GM18526 (cell line): Measurements from ENCODE around the gene PLA2G4C.

Experiments
- POLR2A ChIP-seq: IDR thresholded peaks from 3 replicates; pipeline ENCODE4 v1.6.1; 2011; ENCODE audit not compliant: insufficient read length; ENCODE audit errors: extremely low read depth

The PLA2G4C gene

GRCh38 chr19:48120505-48120904 is 9.9 kb upstream of the PLA2G4C start:
- TF ChIP-seq POLR2A = no peak

GRCh38 chr19:48118131-48118517 is 7.5 kb upstream of the PLA2G4C start:
- no peak for TF ChIP-seq POLR2A

- no peak for TF ChIP-seq POLR2A
Observed at GRCh38 chr19:48117515-48118130, 7.0 kb upstream of the PLA2G4C start.

- no peak for TF ChIP-seq POLR2A
Observed at GRCh38 chr19:48113190-48113917, 2.7 kb upstream of the PLA2G4C start.

- no peak for TF ChIP-seq POLR2A
Observed at GRCh38 chr19:48111280-48111679, 663 bp upstream of the PLA2G4C start.

- no peak for TF ChIP-seq POLR2A
Observed at GRCh38 chr19:48108997-48109782, 1.4 kb downstream of the PLA2G4C start.

- no peak for TF ChIP-seq POLR2A
Observed at GRCh38 chr19:48103922-48104321, 6.7 kb downstream of the PLA2G4C start.

GRCh38 chr19:48102870-48103751 is 7.5 kb downstream of the PLA2G4C start:
- no peak for TF ChIP-seq POLR2A

- TF ChIP-seq POLR2A = no peak
Observed at GRCh38 chr19:48095612-48096175, 14.9 kb downstream of the PLA2G4C start.

- TF ChIP-seq POLR2A = no peak
Observed at GRCh38 chr19:48094855-48095203, 15.8 kb downstream of the PLA2G4C start.

GRCh38 chr19:48094129-48094854 is 16.3 kb downstream of the PLA2G4C start:
- no peak for TF ChIP-seq POLR2A

GRCh38 chr19:48090281-48090802 is 20.3 kb downstream of the PLA2G4C start:
- TF ChIP-seq POLR2A = no peak

GRCh38 chr19:48085904-48086864 is 24.4 kb downstream of the PLA2G4C start:
- TF ChIP-seq POLR2A = no peak
